Stimulated activated effector memory CD8-positive, alpha-beta T cell treated with anti-CD3 and anti-CD28 coated beads, Interleukin-12 subunit alpha, Interleukin-12 subunit beta, amount 100 ng/mL, for 72 hours (primary cell): ENCODE measurements around the gene TLL2.

Source experiments
- ATAC-seq: fragments of 150-1000 bp; cut with Tn5 transposase; 2 replicates; pipeline ENCODE4 v1.10.0; 2021
- DNase-seq, 2 donors: peaks; one replicate each; pipeline ENCODE4 v3.0.0; 2021 to 2022; ENCODE audit warnings: low spot score in 2 of 2
- H3K27ac Mint-ChIP-seq: one replicate; pipeline ENCODE4 v1.8.0; 2022; ENCODE audit warnings: mild to moderate bottlenecking, mixed read lengths
- H3K36me3 Mint-ChIP-seq: one replicate; pipeline ENCODE4 v1.8.0; 2022; ENCODE audit warnings: mild to moderate bottlenecking, mixed read lengths
- H3K4me1 Mint-ChIP-seq: one replicate; pipeline ENCODE4 v1.8.0; 2022; ENCODE audit warnings: mixed read lengths
- H3K4me3 Mint-ChIP-seq: one replicate; pipeline ENCODE4 v1.8.0; 2022; ENCODE audit warnings: mild to moderate bottlenecking, mixed read lengths
- H3K9me3 Mint-ChIP-seq: one replicate; pipeline ENCODE4 v1.8.0; 2022; ENCODE audit warnings: mixed read lengths

Gene TLL2

DNA sequence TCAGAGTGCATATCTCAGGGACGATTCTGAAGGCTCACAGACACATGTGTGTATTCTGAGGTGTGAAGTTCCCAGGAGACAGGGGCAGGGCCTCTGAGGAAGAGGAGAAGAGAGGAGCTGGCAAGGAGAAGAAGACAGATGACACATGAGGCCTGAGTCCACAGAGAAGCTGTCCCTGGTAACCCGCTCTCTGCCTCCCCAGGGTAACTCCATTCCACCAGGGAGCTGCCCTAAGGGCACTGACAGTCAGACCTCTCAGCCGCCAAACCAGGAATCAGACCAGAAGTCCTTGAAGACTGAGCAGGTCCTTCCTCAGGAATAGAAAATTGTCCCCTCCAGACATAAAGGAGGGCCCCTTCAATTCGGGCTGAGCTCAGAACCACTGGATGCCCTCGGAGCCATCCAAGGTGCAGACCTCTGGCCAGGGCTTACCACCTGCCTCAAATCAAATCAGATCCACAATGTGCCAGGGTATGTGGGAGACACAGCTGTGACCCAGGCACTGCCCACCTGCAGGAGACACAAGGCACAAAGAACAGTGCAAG lies 57.4 kb downstream of the TLL2 start:
- DNase-seq (no peak), ATAC-seq (peak; percentile 11)
- H3K9me3 Mint-ChIP-seq = peaks cover 6% of the 10 kb centered on the region
- H3K27ac Mint-ChIP-seq = no peak overlapping the region
- H3K4me1 Mint-ChIP-seq = no peaks in the 10 kb centered on the region
- no peaks in the 10 kb centered on the region for H3K36me3 Mint-ChIP-seq
- H3K4me3 Mint-ChIP-seq = no peak overlapping the region

- no peaks in the 10 kb centered on the region for H3K4me1 Mint-ChIP-seq
- H3K9me3 Mint-ChIP-seq = no peaks in the 10 kb centered on the region
- DNase-seq = no peak
- no peak overlapping the region for H3K4me3 Mint-ChIP-seq
- no peak for ATAC-seq
- H3K36me3 Mint-ChIP-seq = no peaks in the 10 kb centered on the region
- H3K27ac Mint-ChIP-seq = no peak overlapping the region
These were observed 59.7 kb downstream of the TLL2 start for GRCh38 chr10:96453856-96454583.

- no peak for DNase-seq
- H3K27ac Mint-ChIP-seq = no peak overlapping the region
- H3K4me1 Mint-ChIP-seq = no peaks in the 10 kb centered on the region
- ATAC-seq = no peak
- H3K36me3 Mint-ChIP-seq = no peaks in the 10 kb centered on the region
- no peak overlapping the region for H3K4me3 Mint-ChIP-seq
- H3K9me3 Mint-ChIP-seq = no peaks in the 10 kb centered on the region
These were observed 61.1 kb downstream of the TLL2 start for GRCh38 chr10:96452494-96453153.

GRCh38 chr10:96450529-96451207 lies 63.1 kb downstream of the TLL2 start:
- no peak overlapping the region for H3K27ac Mint-ChIP-seq
- no peak for ATAC-seq

DNA sequence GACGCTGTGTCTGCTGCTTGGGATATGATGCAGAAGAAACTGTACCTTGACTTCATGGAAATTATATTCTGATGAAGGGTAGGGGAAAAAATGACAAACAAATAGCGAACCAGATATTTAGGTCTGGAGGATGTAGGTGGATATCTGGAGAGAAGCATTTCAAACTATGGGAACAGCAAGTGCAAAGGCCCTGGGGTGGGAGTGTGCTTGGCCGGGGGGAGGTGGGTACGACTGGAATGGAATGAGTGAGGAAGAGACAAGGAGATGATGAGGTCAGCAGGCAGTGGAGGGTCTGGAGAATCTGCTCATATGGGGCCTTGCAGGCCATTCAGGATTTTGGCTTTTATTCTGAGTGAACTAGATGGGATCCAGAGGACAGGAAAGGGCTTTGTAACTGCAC lies 65.2 kb downstream of the TLL2 start:
- ATAC-seq (no peak), DNase-seq (peak in 1 of 2 donors; percentile 28)
- Mint-ChIP-seq H3K4me1 (no peaks in the 10 kb centered on the region), H3K27ac (no peak overlapping the region), H3K4me3 (no peak overlapping the region), H3K9me3 (no peaks in the 10 kb centered on the region), H3K36me3 (no peaks in the 10 kb centered on the region)

More at GRCh38 chr10:96450529-96451207, 63.1 kb downstream of the TLL2 start:
- Mint-ChIP-seq H3K36me3 (no peaks in the 10 kb centered on the region), H3K9me3 (no peaks in the 10 kb centered on the region), H3K4me3 (no peak overlapping the region), H3K4me1 (no peaks in the 10 kb centered on the region)
- no peak for DNase-seq

GRCh38 chr10:96448021-96448457 lies 65.7 kb downstream of the TLL2 start:
- Mint-ChIP-seq H3K27ac (no peak overlapping the region), H3K4me1 (no peaks in the 10 kb centered on the region), H3K4me3 (no peak overlapping the region), H3K36me3 (no peaks in the 10 kb centered on the region), H3K9me3 (no peaks in the 10 kb centered on the region)
- ATAC-seq (no peak), DNase-seq (peak in 1 of 2 donors; percentile 20)

DNA sequence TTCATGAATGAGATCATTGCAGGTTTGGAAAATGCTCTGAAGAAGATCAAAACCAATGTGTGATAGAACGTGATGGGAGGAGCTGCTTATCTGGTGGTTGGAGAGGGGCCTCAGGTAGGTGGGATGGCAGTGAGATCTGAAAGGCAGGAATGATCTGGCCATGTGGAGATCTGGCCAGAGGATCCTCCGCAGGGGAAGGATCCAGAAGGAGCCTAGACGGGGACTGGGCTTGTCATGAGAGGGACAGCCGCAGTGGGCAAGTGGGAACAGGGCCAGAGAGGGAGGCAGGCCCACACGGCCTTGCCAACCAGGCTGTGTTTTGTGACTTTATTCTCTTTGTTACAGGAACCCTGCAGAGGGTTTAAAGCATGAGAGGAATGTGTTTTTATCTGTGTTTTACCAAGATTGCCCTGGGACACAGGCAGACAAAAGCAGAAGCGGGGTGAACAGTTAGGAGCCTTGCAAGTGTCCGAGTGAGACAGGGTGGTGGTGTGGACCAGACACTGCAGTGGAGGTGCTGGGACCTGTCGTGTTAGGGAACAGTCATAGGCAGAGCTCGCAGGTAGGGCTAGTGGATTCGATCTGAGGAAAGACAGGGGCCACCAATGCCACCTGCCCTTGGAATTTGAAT lies 66.6 kb downstream of the TLL2 start:
- no peak for ATAC-seq
- no peaks in the 10 kb centered on the region for H3K9me3 Mint-ChIP-seq
- H3K36me3 Mint-ChIP-seq = no peaks in the 10 kb centered on the region
- H3K4me3 Mint-ChIP-seq = no peak overlapping the region
- H3K27ac Mint-ChIP-seq = no peak overlapping the region
- no peaks in the 10 kb centered on the region for H3K4me1 Mint-ChIP-seq
- DNase-seq = peak in 1 of 2 donors; percentile 25

DNA sequence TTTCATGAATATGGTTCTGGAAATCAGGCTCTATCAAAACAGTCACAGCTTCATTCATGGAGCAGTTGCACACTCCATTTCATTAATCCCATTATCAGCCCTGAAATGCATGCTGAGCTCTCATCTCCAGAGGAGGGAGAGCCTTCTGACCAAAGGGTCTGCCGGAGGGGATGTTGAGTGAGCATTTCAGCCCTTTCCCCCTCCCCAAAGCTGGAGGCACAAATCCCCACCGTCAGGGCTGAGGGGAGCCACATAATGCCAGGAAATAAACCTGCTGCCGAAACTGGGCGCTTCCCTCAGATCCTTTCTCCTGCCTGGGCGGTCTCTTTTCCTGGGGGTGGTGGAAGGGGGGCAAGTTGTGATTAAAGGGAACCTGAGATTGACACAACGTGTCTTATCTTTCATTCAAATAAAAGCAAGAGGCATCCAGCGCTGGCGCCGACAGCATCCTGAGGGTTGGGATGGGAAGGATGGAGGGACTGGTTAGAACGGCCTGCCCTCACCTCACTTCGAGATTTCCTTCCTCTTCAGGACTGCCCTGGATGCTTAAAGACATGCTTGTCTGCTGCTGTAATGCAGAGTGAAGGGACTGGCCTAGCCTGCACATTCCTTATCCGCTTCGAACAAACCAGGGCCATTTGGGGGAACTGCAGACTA lies 71.6 kb downstream of the TLL2 start:
- Mint-ChIP-seq H3K9me3 (no peaks in the 10 kb centered on the region), H3K4me1 (no peaks in the 10 kb centered on the region), H3K36me3 (no peaks in the 10 kb centered on the region), H3K27ac (no peak overlapping the region), H3K4me3 (no peak overlapping the region)
- ATAC-seq (no peak), DNase-seq (peak in 1 of 2 donors; percentile 28)

DNA sequence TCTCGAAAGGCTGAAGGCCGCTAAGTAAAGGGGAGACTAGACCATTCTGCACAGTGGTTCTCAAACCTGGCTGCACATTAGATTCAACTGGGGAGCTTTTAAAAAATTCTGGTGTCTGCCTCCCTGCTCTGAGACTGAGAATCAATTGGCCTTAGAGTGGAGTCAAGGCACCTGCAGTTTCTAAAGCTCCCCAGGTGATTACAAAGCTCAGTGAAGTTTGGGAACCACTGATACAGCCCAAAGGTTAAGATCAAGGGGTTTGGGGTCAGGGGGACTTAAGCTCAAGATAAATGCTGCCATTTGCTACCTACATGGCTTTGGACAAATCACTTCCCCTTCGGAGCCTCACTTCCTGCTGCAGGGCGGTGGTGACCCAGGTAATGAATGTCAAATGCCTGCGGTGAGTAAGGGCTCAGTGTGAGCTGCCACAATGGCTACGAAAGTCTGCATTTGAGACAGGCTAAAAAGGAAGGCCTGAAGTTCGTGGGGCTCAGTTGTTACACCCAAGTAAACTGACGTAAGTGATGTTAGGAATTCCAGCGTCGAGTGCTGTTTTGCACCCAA lies 72.3 kb downstream of the TLL2 start:
- no peaks in the 10 kb centered on the region for H3K4me1 Mint-ChIP-seq
- H3K27ac Mint-ChIP-seq = no peak overlapping the region
- H3K9me3 Mint-ChIP-seq = no peaks in the 10 kb centered on the region
- DNase-seq = peak in 1 of 2 donors; percentile 18
- H3K4me3 Mint-ChIP-seq = no peak overlapping the region
- no peaks in the 10 kb centered on the region for H3K36me3 Mint-ChIP-seq
- no peak for ATAC-seq

DNA sequence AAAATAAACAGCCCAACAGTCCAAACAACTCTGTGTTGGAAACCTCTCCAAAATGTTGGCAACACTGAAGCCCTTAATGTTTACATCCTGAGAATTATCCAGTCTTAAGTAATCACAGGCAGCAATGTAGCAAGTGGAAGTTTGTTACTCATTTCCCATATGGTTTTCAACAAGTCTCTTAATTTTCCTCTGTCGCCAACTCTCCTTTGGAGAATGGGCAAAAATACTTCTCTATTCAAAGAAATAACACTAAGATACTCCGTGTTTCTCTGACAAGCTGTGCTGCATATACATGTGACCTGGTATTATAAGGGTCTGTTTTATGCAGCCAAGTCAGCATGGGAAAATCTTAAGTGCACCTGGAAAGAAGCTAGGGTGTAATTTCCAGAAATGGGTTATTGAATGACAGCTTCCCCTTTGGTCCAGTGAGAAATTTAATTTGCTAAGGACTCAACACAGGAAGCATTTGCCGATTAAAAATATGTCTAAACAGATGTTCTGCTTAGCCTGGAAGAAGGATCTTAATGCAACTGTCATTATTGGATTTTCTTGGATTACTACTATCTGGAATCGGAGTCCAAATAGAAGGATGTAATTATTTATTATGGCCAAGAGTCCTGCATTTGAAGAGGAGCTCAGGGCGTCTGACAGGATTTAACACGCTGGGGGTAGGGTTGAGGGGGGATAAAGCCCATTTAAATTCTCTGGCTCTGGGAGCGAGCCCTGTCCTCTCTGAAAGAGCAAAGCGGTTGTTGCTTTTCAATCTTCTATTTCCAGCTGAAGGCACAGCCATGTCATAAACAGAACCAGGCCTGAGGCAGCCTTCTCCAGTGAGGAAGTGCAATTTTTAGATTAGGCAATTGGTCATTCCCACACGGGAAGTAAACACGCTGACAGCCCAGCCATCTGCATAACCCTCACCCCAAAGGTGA lies 73.1 kb downstream of the TLL2 start:
- DNase-seq (no peak), ATAC-seq (no peak)
- Mint-ChIP-seq H3K4me1 (no peaks in the 10 kb centered on the region), H3K9me3 (no peaks in the 10 kb centered on the region), H3K36me3 (no peaks in the 10 kb centered on the region), H3K4me3 (no peak overlapping the region), H3K27ac (no peak overlapping the region)

GRCh38 chr10:96439725-96440124 lies 74.0 kb downstream of the TLL2 start:
- no peaks in the 10 kb centered on the region for H3K9me3 Mint-ChIP-seq
- H3K36me3 Mint-ChIP-seq = no peaks in the 10 kb centered on the region
- ATAC-seq (no peak), DNase-seq (no peak)
- H3K4me1 Mint-ChIP-seq = no peaks in the 10 kb centered on the region
- no peak overlapping the region for H3K27ac Mint-ChIP-seq
- no peak overlapping the region for H3K4me3 Mint-ChIP-seq

DNA sequence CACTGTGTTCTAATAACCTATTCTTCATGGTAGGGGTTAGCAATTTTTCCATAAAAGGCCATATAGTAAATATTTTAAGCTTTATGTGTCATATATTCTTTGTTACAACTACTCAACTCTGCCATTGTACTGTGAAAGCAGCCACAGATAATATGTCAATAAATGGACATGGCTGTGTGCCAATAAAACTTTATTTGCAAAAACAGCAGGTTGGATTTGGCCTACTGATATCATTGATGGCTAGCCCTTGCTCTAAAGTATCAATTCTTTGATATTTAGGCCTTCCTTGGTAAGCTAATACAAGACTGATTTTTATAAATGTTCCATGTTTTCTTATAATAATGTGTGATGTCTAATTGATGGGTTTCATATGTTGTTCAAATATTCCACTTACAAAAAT lies 77.7 kb downstream of the TLL2 start:
- H3K27ac Mint-ChIP-seq = no peak overlapping the region
- DNase-seq = no peak
- H3K36me3 Mint-ChIP-seq = no peaks in the 10 kb centered on the region
- H3K4me1 Mint-ChIP-seq = no peaks in the 10 kb centered on the region
- no peak overlapping the region for H3K4me3 Mint-ChIP-seq
- no peaks in the 10 kb centered on the region for H3K9me3 Mint-ChIP-seq
- no peak for ATAC-seq

DNA sequence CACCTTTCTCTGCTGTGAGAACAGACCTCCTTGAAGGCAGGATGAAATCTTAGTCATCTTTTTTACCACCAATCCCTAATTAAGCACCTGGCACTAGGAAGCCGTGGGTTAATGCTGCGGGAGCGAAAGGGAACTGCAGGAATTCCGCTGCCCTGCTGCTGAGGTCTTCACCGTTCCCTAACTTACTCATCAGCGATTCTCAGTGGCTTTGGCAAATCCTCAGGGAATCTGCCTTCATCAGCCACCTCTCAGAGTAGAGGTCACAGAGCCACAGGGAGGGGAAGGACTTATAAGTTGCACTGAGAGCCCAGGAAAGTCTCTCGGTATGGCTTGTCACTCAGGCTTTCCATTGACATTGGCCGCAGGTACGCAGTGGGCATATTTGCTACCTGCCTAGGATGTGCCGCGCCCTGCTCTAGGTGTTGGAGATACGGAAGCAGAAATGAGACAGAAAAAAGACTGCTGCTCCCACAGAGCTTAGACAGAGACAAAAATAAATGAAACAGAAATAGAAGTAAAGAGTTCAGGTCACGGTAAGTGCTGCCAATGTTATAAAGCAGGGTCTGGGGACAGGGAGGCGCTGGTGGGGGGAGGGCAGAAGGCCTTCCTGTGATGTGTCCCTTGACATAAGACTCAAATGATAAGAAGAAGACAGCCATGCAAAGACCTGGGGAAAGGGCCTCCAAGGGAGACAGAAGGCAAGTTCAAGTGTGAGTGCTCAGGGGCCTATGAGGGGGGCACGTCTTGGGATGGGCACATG lies 82.3 kb downstream of the TLL2 start:
- DNase-seq (peak in 1 of 2 donors; percentile 38), ATAC-seq (no peak)
- no peaks in the 10 kb centered on the region for H3K36me3 Mint-ChIP-seq
- H3K4me3 Mint-ChIP-seq = no peak overlapping the region
- no peaks in the 10 kb centered on the region for H3K9me3 Mint-ChIP-seq
- no peaks in the 10 kb centered on the region for H3K4me1 Mint-ChIP-seq
- no peak overlapping the region for H3K27ac Mint-ChIP-seq
